Erythroblast (primary cell): ENCODE measurements around the gene LY9.

Experiments
- GATA1 ChIP-seq: IDR thresholded peaks from 2 replicates; pipeline ENCODE4 v1.6.1; 2011; ENCODE audit warnings: low read depth, mild to moderate bottlenecking, control low read depth, low read length, moderate library complexity
- POLR2A ChIP-seq: IDR thresholded peaks from 2 replicates; pipeline ENCODE4 v1.6.1; 2011; ENCODE audit warnings: mild to moderate bottlenecking, low read length

- no peak for TF ChIP-seq POLR2A
- TF ChIP-seq GATA1 = no peak
Measured at GRCh38 chr1:160789702-160790611, 6.0 kb upstream of the LY9 start.
